HEK293 (cell line): ENCODE results near the gene PDK2.

ENCODE experiments used
- CTCF ChIA-PET: fragments of 350-600 bp; formaldehyde crosslinking; extraction: SDS; loops from one replicate; lab custom pipeline; 2021; ENCODE audit warnings: antibody characterized with exemption; lab: Yijun Ruan, JAX
- POLR2A ChIA-PET: fragments of 300-600 bp; formaldehyde crosslinking; extraction: SDS; loops from one replicate; lab custom pipeline; 2020; ENCODE audit warnings: antibody characterized with exemption, inconsistent platforms; lab: Yijun Ruan, JAX
- H3K27ac ChIP-seq: fragments of 200-500 bp; sonication (Bioruptor generic); 2 replicates; pipeline ENCODE4 v1.5.1; 2014; ENCODE audit warnings: low read depth, low read length, control low read depth, inconsistent platforms; ENCODE audit errors: extremely low read depth
- H3K36me3 ChIP-seq, 2 experiments: fragments of 200-500 bp in 1 of 2; sonication (Bioruptor generic) in 1 of 2; 1 replicate in 1 of 2; 2 replicates in 1 of 2; pipeline ENCODE4 v1.5.1; 2014 to 2017; ENCODE audit warnings: inconsistent platforms in 2 of 2, low read length in 2 of 2; ENCODE audit not compliant: control insufficient read depth in 2 of 2, insufficient read depth in 1 of 2
- H3K4me1 ChIP-seq: fragments of 200-500 bp; sonication (Bioruptor generic); 2 replicates; pipeline ENCODE4 v1.5.1; 2014; ENCODE audit warnings: mild to moderate bottlenecking, low read length, inconsistent platforms; ENCODE audit not compliant: control insufficient read depth, insufficient read depth
- H3K4me3 ChIP-seq: 2 replicates; pipeline ENCODE4 v1.5.1; 2011; ENCODE audit warnings: low read depth, mild to moderate bottlenecking, control low read depth, low read length, moderate library complexity
- H3K9me3 ChIP-seq: fragments of 200-500 bp; sonication (Bioruptor generic); 2 replicates; pipeline ENCODE4 v1.5.1; 2014; ENCODE audit warnings: low read depth, low read length, inconsistent platforms; ENCODE audit not compliant: control insufficient read depth, insufficient read depth
- FEZF1 ChIP-seq: fragments of 450-650 bp; formaldehyde crosslinking; IDR thresholded peaks from 2 replicates; pipeline ENCODE4 v1.5.1; 2016; ENCODE audit warnings: missing biosample characterization, missing genetic modification characterization
- GLIS2 ChIP-seq: fragments of 450-650 bp; formaldehyde crosslinking; IDR thresholded peaks from 2 replicates; pipeline ENCODE4 v1.5.1; 2016; ENCODE audit warnings: missing biosample characterization, missing genetic modification characterization
- IKZF3 ChIP-seq: fragments of 450-650 bp; IDR thresholded peaks from 2 replicates; pipeline ENCODE4 v1.5.0; 2018; ENCODE audit warnings: missing biosample characterization, mild to moderate bottlenecking, missing genetic modification characterization, moderate library complexity
- KLF16 ChIP-seq: fragments of 450-650 bp; formaldehyde crosslinking; IDR thresholded peaks from 2 replicates; pipeline ENCODE4 v1.5.1; 2017; ENCODE audit warnings: missing biosample characterization, missing genetic modification characterization
- KLF9 ChIP-seq: fragments of 450-650 bp; formaldehyde crosslinking; IDR thresholded peaks from 2 replicates; pipeline ENCODE4 v1.5.1; 2016; ENCODE audit warnings: missing biosample characterization, missing genetic modification characterization, low read depth
- MZF1 ChIP-seq: fragments of 450-650 bp; formaldehyde crosslinking; IDR thresholded peaks from 2 replicates; pipeline ENCODE4 v1.5.1; 2017; ENCODE audit warnings: missing biosample characterization, missing genetic modification characterization, borderline replicate concordance
- PATZ1 ChIP-seq: fragments of 450-650 bp; formaldehyde crosslinking; IDR thresholded peaks from 2 replicates; pipeline ENCODE4 v1.5.1; 2016; ENCODE audit warnings: missing biosample characterization, missing genetic modification characterization
- PRDM4 ChIP-seq: fragments of 450-650 bp; formaldehyde crosslinking; IDR thresholded peaks from 2 replicates; pipeline ENCODE4 v1.5.1; 2017; ENCODE audit warnings: missing biosample characterization, missing genetic modification characterization
- SCRT1 ChIP-seq: fragments of 450-650 bp; formaldehyde crosslinking; IDR thresholded peaks from 2 replicates; pipeline ENCODE4 v1.5.1; 2016; ENCODE audit warnings: missing biosample characterization, missing genetic modification characterization, borderline replicate concordance
- SP3 ChIP-seq: fragments of 450-650 bp; formaldehyde crosslinking; IDR thresholded peaks from 2 replicates; pipeline ENCODE4 v1.5.1; 2016; ENCODE audit warnings: missing biosample characterization, missing genetic modification characterization
- ZBTB10 ChIP-seq: fragments of 450-650 bp; formaldehyde crosslinking; IDR thresholded peaks from 2 replicates; pipeline ENCODE4 v1.5.1; 2016; ENCODE audit warnings: missing biosample characterization, missing genetic modification characterization
- ZBTB21 ChIP-seq: fragments of 450-650 bp; formaldehyde crosslinking; IDR thresholded peaks from 2 replicates; pipeline ENCODE4 v1.5.1; 2017; ENCODE audit warnings: missing biosample characterization, missing genetic modification characterization
- ZBTB8A ChIP-seq: fragments of 450-650 bp; formaldehyde crosslinking; IDR thresholded peaks from 2 replicates; pipeline ENCODE4 v1.5.1; 2016; ENCODE audit warnings: missing biosample characterization, missing genetic modification characterization
- ZEB2 ChIP-seq: fragments of 450-650 bp; formaldehyde crosslinking; IDR thresholded peaks from 2 replicates; pipeline ENCODE4 v1.5.1; 2016; ENCODE audit warnings: missing biosample characterization, missing genetic modification characterization
- ZFP3 ChIP-seq: fragments of 450-650 bp; formaldehyde crosslinking; IDR thresholded peaks from 2 replicates; pipeline ENCODE4 v1.5.1; 2016; ENCODE audit warnings: low read depth, missing biosample characterization, missing genetic modification characterization
- ZFP69B ChIP-seq: fragments of 450-650 bp; formaldehyde crosslinking; IDR thresholded peaks from 2 replicates; pipeline ENCODE4 v1.5.1; 2016; ENCODE audit warnings: missing biosample characterization, missing genetic modification characterization
- ZIC2 ChIP-seq: fragments of 450-650 bp; formaldehyde crosslinking; IDR thresholded peaks from 2 replicates; pipeline ENCODE4 v1.5.1; 2016; ENCODE audit warnings: missing biosample characterization, missing genetic modification characterization
- ZNF112 ChIP-seq: fragments of 450-650 bp; formaldehyde crosslinking; IDR thresholded peaks from 2 replicates; pipeline ENCODE4 v1.5.0; 2017; ENCODE audit warnings: missing biosample characterization, missing genetic modification characterization
- ZNF114 ChIP-seq: fragments of 450-650 bp; formaldehyde crosslinking; IDR thresholded peaks from 2 replicates; pipeline ENCODE4 v1.5.0; 2017; ENCODE audit warnings: missing biosample characterization, missing genetic modification characterization
- ZNF350 ChIP-seq: fragments of 450-650 bp; formaldehyde crosslinking; IDR thresholded peaks from 2 replicates; pipeline ENCODE4 v1.5.0; 2017; ENCODE audit warnings: missing biosample characterization, mild to moderate bottlenecking, missing genetic modification characterization
- ZNF366 ChIP-seq: fragments of 450-650 bp; formaldehyde crosslinking; conservative IDR thresholded peaks from 2 replicates; pipeline ENCODE4 v1.5.1; 2016; ENCODE audit warnings: missing biosample characterization, missing genetic modification characterization
- ZNF529 ChIP-seq: fragments of 450-650 bp; formaldehyde crosslinking; IDR thresholded peaks from 2 replicates; pipeline ENCODE4 v1.5.1; 2017; ENCODE audit warnings: missing genetic modification characterization, missing biosample characterization; ENCODE audit not compliant: insufficient replicate concordance
- ZNF561 ChIP-seq: fragments of 450-650 bp; IDR thresholded peaks from 2 replicates; pipeline ENCODE4 v1.5.1; 2018; ENCODE audit warnings: missing biosample characterization, missing genetic modification characterization, borderline replicate concordance
- TF ChIP-seq, protein P1 (sequence below): sonication (generic); formaldehyde crosslinking; IDR thresholded peaks from 2 replicates; pipeline ENCODE4 v1.8.1; 2022; ENCODE audit warnings: mild to moderate bottlenecking, moderate library complexity, missing genetic modification reagents
- TF ChIP-seq, protein P2 (sequence below): fragments of 450-650 bp; IDR thresholded peaks from 2 replicates; pipeline ENCODE4 v1.5.1; 2018; ENCODE audit warnings: missing biosample characterization, missing genetic modification characterization

PDK2 gene

DNA sequence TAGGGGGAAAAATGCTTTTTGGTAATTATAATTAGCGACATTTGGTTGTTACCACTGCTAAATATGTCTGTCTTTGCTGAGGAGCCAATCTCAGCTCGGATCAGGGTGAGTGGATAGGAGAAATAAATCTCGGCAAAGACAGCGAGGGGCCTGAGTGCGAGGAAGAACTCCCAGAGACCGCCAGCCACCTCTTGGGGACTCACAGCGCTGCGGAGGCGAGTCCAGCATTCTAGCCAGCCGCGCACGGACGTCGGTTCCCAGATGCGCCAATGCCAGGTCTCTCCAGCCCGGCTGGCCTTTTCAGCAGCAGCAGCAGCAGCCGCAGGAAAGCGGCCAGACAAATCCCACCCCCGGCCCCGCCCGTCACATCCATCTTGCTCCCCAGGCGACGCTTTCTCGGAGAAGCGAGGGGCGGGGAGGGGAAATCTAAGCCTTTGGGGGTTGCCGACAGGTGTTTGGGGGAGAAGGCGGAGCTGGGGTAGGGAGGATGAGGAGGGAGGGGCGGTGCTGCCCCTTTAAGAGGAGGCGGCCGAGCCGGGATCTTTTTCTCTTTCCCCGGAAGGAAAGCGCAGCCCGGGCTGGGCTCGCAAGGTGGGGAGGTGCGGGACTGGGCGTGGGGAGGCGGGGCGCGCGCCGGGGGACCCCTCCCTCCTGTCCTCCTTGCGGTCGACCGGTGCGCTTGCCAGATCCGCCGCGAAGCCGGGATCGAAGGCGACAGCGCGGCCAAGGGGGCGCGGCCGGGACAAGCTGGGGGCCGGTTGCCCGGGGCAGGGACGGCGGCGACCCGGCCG lies 39.5 kb upstream of the PDK2 start, which contains the start of gene ITGA3:
Gene ITGA3, plus strand, starts transcription at position 685 of the 791 bp plus-strand sequence. CDS start 330 bp downstream, outside the sequence.
- ChIA-PET POLR2A (interaction anchor here (0.5 to 2.7 kb wide), 12 partner anchors 9 to 583 kb away, joined by 3 to 13 read pairs (median 4); partner anchors contain the start of genes PDK2 and PPP1R9B), CTCF (interaction anchor here (0.6 to 6.2 kb wide), 13 partner anchors 8 to 216 kb away, joined by 3 to 74 read pairs (median 10); no protein-coding TSS in a partner anchor)
- peak within 1 kb of the TSS; percentile 75 for H3K27ac ChIP-seq
- H3K4me3 ChIP-seq, result peak within 1 kb of the TSS; percentile 64
- no peaks in the 10 kb centered on the region for H3K36me3 ChIP-seq
- peaks cover 16% of the 10 kb centered on the region for H3K4me1 ChIP-seq
- H3K9me3 ChIP-seq, result no peaks in the 10 kb centered on the region
- TF ChIP-seq ZNF529 (tag by site-specific recombination) (no peak), ZEB2 (tag by site-specific recombination) (peak; percentile 64), KLF9 (tag by site-specific recombination) (peak; percentile 88), ZNF561 (no peak; the same call in 1 of the 2 replicates), IKZF3 (tag by site-specific recombination) (peak; percentile 31), GLIS2 (tag by site-specific recombination) (peak; percentile 96), ZBTB10 (tag by site-specific recombination) (peak; percentile 62; the same call in 1 of the 2 replicates), ZBTB8A (tag by site-specific recombination) (peak; percentile 53), ZFP69B (tag by site-specific recombination) (peak; percentile 97), ZNF112 (tag by site-specific recombination) (no peak), ZBTB21 (tag by site-specific recombination) (no peak), PRDM4 (tag by site-specific recombination) (no peak), SCRT1 (tag by site-specific recombination) (peak; percentile 68; the same call in 1 of the 2 replicates), FEZF1 (tag by site-specific recombination) (peak; percentile 63), ZNF114 (tag by site-specific recombination) (no peak), ZIC2 (tag by site-specific recombination) (peak; percentile 40), KLF16 (tag by site-specific recombination) (peak; percentile 66; the same call in 1 of the 2 replicates), SP3 (peak; percentile 96), ZNF350 (tag by site-specific recombination) (no peak), PATZ1 (peak; percentile 95), ZNF366 (peak; percentile 80), ZFP3 (tag by site-specific recombination) (no peak), MZF1 (tag by site-specific recombination) (no peak)
- TF ChIP-seq, protein P1, sequence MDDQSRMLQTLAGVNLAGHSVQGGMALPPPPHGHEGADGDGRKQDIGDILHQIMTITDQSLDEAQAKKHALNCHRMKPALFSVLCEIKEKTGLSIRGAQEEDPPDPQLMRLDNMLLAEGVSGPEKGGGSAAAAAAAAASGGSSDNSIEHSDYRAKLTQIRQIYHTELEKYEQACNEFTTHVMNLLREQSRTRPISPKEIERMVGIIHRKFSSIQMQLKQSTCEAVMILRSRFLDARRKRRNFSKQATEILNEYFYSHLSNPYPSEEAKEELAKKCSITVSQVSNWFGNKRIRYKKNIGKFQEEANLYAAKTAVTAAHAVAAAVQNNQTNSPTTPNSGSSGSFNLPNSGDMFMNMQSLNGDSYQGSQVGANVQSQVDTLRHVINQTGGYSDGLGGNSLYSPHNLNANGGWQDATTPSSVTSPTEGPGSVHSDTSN (CRISPR knock-in tag), result no peak
- TF ChIP-seq, protein P2, sequence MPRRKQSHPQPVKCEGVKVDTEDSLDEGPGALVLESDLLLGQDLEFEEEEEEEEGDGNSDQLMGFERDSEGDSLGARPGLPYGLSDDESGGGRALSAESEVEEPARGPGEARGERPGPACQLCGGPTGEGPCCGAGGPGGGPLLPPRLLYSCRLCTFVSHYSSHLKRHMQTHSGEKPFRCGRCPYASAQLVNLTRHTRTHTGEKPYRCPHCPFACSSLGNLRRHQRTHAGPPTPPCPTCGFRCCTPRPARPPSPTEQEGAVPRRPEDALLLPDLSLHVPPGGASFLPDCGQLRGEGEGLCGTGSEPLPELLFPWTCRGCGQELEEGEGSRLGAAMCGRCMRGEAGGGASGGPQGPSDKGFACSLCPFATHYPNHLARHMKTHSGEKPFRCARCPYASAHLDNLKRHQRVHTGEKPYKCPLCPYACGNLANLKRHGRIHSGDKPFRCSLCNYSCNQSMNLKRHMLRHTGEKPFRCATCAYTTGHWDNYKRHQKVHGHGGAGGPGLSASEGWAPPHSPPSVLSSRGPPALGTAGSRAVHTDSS, result peak; percentile 81
